ENCODE results near the gene REXO1.

REXO1 gene

DNA sequence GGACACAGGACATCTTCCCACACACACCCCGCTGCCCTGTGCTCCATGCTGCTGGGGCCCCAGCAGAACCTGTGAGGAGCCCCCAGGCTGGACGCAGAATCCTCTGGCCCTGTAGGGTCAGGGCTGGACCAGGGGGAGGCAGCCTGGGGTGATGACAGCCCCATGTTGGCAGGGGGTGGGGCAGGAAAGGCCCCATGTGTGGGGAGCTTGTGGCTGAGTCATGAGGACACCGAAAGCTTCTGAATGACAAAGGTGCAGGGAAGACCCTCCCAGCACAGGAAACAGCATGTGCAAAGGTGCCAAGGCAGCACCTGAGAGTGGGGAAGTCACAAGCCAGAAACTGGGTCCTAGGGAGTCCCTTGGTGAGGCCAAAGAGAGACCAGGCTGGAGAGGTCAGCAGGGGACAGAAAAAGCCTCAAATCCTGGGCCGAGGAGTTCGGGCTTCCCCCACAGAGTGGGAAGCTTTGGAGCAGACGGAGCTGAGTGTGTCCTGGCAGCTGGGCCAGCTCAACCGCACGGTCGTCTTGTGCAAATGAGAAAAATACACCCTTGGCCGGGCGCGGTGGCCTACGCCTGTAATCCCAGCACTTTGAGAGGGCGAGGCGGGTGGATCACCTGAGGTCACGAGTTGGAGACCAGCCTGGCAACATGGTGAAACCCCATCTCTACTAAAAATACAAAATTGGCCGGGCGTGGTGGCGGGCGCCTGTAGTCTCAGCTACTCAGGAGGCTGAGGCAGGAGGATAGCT, 53.7 kb downstream of the REXO1 start:
- DNase-seq = peak in 1 of 51 donors; percentile 23

DNA sequence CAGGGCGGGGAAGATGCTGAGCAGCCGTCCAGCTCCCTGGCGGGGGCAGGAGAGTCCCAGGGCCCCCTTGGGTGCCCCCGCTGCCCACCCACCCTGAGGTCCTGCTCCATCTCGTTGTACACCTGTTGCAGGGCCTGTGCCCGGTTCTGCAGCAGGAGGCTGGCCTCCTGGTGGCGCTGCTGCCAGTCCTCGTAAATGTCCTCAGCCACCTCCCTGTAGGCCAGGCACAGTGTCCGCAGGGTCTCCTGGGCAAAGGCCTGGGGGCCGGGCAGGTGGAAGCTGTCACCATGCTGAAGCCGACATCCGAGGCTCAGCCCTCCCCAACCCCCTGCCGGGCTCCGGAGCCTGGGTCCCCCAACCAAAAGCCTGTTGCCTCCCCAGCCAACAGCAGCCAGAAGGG, 56.4 kb downstream of the REXO1 start:
- no peak for DNase-seq

GRCh38 chr19:1790054-1790792, 58.1 kb downstream of the REXO1 start:
- no peak for DNase-seq

DNA sequence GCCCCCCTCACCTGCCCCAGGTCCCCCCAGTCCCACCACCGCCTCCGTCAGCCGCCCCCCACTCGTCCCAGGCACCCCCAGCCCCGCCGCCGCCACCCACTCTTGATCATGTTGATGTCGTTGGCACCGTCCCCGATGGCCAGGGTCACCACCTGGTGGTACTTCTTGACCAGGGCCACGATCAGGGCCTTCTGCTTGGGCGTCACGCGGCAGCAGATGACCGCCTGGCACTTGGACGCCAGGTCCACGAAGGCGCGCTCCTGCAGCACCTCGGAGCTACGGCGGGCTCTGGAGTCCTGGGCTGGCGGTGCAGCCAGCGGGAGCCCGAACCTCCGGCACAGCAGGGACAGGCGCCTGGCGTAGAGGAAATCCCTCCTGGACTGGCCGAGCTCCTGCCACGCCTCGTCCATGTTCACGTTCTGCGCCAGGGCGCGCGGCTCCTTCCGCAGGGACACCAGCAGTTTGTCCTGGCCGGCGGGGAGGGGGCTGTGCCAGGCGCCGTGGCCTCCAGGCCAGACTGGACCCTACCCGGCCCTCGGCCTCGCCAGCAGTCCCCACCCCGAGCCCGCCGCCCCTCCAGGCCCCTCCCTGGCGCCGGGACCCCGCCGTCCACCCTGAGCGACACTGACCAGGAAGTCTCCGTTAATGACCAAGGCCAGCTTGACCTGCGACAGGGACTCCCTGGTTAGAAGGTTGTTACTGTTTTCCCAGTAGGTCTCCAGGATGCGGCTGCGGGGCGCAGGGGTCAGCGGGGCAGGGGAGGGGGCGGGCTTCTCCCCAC, 58.8 kb downstream of the REXO1 start:
- no peak for DNase-seq

DNA sequence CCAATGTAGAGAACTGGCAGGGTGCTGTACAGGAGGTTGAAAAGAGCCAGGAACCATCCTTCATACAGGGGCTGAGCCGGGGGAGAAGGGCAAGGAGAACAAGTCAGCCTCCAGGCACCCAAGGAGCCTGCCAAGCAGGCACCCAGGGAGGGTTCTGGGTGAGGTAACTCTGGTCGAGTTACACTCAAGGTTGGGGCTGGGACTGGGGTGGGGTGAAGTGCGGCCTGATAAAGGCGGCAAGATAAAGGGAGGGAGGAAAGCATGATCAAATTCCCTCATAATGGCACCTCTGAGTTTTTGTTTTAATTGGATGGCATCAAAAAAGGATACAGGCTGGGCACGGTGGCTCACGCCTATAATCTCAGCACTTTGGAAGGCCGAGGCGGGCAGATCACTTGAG, 61.2 kb downstream of the REXO1 start:
- DNase-seq = no peak

DNA sequence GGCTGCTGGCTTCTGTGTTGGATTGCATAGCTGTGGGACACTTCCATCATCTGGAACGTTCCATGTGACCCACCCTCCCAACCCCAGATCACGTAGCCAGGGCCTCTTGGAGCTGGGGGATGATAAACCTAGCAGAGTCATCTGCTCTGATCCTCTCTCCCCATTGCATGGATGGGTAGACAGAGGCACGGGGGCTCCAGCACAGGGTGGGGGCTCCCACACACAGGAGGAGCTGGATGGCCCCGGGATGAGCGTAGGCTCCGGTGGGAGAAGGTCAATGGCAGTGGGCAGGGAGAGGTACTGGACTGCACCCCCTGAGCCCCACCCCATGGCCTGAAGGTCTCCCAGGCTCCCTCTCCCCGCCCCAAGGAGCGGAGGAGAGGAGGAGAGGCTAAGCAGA, 61.6 kb downstream of the REXO1 start:
- DNase-seq = no peak

- no peak for DNase-seq
Measured at GRCh38 chr19:1785310-1785709, 63.0 kb downstream of the REXO1 start.

DNA sequence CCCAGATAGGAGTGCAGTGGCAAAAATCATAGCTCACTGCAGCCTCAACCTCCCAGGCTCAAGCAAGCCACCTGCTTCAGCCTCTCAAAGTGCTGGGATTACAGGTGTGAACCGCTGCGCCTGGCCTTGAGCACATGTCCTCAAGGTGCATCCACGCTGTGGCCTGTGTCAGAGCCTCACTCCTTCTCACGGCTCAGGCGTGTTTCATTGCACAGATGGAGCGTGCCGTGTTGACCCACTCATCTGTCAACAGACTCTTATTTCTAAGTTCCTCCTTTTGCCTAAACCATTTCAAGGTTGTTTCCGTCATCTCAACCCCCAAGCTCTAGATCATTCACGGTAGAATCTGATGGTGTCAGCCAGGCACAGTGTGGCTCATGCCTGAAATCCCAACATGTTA, 64.4 kb downstream of the REXO1 start:
- DNase-seq = no peak

DNA sequence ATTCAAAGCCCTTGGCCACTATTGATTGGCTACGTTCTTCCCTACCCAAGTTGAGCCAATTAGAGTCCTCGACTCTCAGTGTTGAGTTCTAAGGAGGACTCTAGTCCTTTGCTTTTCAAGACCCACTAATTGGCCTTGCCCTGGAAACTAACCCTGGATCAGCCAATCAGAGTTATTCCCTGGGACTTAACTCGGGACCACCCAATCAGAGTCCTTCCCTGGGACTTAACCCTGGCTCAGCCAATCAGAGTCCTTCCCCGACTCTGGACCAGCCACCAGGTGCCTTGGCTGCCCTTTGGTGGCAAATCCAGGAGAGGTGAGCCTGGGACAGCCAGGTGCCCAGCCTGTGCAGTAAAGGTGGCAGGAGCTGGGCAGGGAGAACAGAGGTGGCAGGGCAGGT, 64.9 kb downstream of the REXO1 start:
- no peak for DNase-seq

- no peak for DNase-seq
Measured at GRCh38 chr19:1782521-1782920, 65.8 kb downstream of the REXO1 start.

- no peak for DNase-seq
Measured at GRCh38 chr19:1780272-1780958, 67.9 kb downstream of the REXO1 start.

DNA sequence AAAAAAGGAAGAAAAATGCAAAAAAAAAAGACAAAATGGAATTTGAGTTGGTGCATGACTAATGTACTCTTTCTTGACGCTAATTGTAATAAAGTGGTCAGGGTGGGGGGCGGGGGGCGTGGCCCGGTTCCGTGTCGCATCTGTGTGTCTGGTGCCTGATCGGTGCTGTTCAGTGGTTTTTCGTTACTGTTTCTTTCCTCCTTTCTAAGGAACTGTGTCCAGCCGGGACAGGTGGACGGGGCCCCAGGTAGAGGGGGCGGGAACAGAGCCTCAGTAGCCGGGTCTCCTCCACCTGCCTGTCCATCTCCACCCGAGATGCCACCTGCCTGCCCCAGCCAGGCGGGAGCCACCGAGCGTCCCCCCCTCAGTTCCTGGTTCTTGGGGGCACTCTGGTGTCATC, 68.7 kb downstream of the REXO1 start:
- DNase-seq = no peak

DNA sequence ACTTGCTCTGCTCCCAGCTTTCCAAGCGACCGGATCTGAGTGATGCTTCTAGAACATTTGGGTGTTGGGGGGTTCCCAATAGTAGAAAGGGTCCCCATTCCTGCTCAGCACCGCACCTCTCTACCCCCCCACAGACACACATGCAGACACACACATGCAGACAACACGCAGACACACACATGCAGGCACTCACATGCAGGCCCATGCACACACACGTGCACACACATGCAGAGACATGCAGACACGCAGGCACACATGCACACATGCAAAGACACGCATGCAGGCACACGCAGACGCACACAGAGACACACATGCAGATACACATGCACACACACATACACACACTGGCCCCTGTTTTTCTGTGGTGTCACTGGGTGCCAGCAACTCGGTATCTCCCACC, 71.1 kb downstream of the REXO1 start:
- DNase-seq = no peak

- DNase-seq = no peak
Measured at GRCh38 chr19:1776606-1777147, 71.6 kb downstream of the REXO1 start.

DNA sequence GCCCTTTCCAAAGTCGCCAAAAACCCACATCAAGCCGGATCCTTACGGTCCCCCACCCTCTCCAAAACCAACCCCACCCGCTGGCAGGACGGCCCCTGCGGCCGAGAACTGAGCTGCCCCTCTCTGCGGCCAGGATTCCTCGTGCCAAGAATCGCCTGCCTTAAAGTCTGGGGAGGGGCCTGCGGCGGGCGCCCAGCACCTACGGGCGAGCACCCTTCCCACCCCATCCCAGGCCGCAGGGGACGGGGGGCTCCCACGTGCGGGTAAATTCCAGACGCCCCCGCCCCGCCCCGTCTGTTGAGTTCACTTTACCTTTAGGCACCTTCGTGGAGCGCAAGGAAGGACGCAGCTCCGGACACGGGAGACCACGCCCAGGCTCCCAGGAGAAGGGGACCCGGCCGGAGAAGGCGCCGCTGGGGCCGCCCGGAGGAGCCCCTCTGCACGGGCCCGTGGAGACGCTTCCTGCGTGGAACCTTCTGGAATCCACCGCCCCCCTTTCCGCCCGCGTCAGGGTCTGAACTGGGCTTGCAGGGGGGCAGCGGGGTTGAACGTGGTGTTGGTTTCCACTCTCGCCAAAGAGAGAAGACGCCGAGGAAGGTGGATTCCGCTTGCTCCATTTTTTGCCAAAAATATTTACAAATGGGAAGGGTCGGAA, 72.2 kb downstream of the REXO1 start:
- no peak for DNase-seq

- DNase-seq = no peak
Measured at GRCh38 chr19:1774989-1775772, 73.1 kb downstream of the REXO1 start.

DNA sequence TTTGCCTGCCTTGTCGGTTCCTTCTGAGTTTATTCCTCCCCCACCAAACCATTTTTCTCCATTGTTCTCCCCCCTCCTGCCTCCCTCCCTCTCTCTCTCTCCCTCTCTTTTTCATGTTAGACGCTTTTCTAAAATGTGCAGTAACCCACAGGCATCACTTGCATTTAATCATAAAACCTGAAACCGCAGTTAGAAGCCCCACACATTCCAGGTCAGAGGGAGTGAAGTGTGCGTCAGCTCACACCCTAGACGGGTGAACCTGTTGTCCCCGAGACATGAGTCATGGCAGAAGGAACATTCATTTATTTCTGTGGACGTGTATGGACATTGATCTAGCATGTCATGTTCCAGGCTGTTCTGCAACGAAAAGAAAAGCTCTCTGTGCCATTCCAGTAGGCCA, 75.1 kb downstream of the REXO1 start:
- no peak for DNase-seq

- no peak for DNase-seq
Measured at GRCh38 chr19:1770866-1771576, 77.3 kb downstream of the REXO1 start.

DNA sequence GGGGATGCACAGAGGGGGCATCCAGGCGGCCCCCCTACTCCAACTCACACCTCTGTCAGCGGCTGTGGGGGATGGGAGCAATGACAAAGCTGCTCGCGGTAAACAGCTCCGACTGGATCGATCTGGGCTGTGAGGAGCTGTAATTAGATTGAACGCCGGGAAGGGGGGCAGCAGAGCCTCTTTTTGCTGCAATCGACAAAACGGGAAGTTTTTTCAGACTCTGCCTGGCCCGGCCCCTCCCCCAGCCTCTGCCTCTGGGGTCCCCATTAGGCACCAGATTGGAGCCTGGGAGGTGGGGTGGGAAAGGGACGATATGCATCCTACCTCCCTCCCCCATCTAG, 78.7 kb downstream of the REXO1 start:
- DNase-seq = no peak

Measured in hypothalamus (tissue), 51 donors.